Caki2 (cell line): ENCODE results near the gene UTF1. TPM values are rescaled to one million over a fixed set of nuclear protein-coding genes. Genes with fewer than 3 reads are reported as not detected.

Experiments used
- DNase-seq: peaks from one replicate; pipeline ENCODE4 v3.0.0-alpha.2; 2015; ENCODE audit warnings: low read depth
- in situ Hi-C: cut with HindIII; loops from 2 replicates; pipeline ENCODE4 v1.10.0; 2016; ENCODE audit warnings: low sequenced_read_pairs, low pct_unique_long_range_greater_than_20kb, mixed read lengths
- total RNA-seq: library from RNA; depleted of rRNA; stranded (reverse); fragments of >200 nt; shearing (Covaris generic); gene quantifications from 2 replicates; pipeline ENCODE4 v1.2.3, GENCODE V29; 2014; ENCODE audit warnings: low replicate concordance; rRNA removed

Gene UTF1
- total RNA-seq, 1 experiment from 2014 or later: not detected

GRCh38 chr10:133281084-133281483 lies 51.1 kb downstream of the UTF1 start:
- in situ Hi-C loops: no loop called here
- DNase-seq: no peak

Other genes with a start within 250 kb of the UTF1 start
- not detected in 2 replicates for gene ADGRA1, start 142.3 kb upstream of the UTF1 start, total RNA-seq
- gene KNDC1, start 70.0 kb upstream of the UTF1 start, total RNA-seq: 0.90 and 1.1 TPM in 2 replicates
- gene VENTX, start 7.6 kb downstream of the UTF1 start, total RNA-seq: not detected in 2 replicates
- 0.55 and 2.9 TPM in 2 replicates for gene ADAM8, start 46.7 kb downstream of the UTF1 start, total RNA-seq
- 73.2 and 76.2 TPM in 2 replicates for gene TUBGCP2, start 78.7 kb downstream of the UTF1 start, total RNA-seq
- gene ZNF511, start 78.7 kb downstream of the UTF1 start, total RNA-seq: 74.5 and 97.5 TPM in 2 replicates
- not detected in 2 replicates for gene CALY, start 106.7 kb downstream of the UTF1 start, total RNA-seq
- gene PRAP1, start 117.2 kb downstream of the UTF1 start, total RNA-seq: not detected in 2 replicates
- gene FUOM, start 127.8 kb downstream of the UTF1 start, total RNA-seq: 26.6 and 38.3 TPM in 2 replicates
- 95.9 and 100 TPM in 2 replicates for gene ECHS1, start 143.1 kb downstream of the UTF1 start, total RNA-seq
- gene PAOX, start 149.0 kb downstream of the UTF1 start, total RNA-seq: 12.1 and 16.9 TPM in 2 replicates
- 65.6 and 75.7 TPM in 2 replicates for gene MTG1, start 163.9 kb downstream of the UTF1 start, total RNA-seq
- not detected in 2 replicates for gene SPRN, start 194.4 kb downstream of the UTF1 start, total RNA-seq
- gene SCART1, start 223.7 kb downstream of the UTF1 start, total RNA-seq: 0.27 TPM in 1 of 2 replicates, not detected in the other